ENCODE measurements around the gene DDAH1. TPM values are rescaled to one million over a fixed set of nuclear protein-coding genes. Genes with fewer than 3 reads are reported as not detected.

DDAH1 gene
- total RNA-seq, 4 donors from 2014 or later, result 17.5 to 64.2 (median 40.0) TPM

DNA sequence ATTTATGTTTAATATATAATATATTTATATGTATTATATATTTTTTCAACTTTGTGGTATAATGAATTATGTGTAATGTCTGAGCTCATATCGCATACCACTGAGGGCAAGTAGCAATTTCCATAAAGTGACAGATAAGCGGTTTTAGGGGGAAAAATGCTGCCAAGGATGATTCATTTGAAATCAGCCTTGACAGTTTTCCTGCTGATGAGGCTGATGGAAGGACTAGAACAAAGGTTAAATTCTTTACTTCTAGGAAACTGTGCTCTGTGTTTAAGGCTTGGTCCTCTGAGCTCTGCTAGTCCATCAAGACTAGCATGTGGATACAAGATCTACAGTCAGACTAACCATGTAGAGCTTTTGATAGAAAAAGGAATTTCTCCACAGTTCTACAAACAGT is 19.3 kb upstream of the DDAH1 start:
- Histone ChIP-seq H3K9me3 (no peaks in the 10 kb centered on the region), H3K4me1 (no peaks in the 10 kb centered on the region), H3K27me3 (no peaks in the 10 kb centered on the region), H3K27ac (no peak overlapping the region), H3K36me3 (no peaks in the 10 kb centered on the region), H3K4me3 (replicated peaks in 1 of 3) (no peak overlapping the region)
- intact Hi-C loops (cut with DNase I), result no loop called here
- WGBS, 2 donors, result 95% methylated on average over 2 of the region's 2 CpGs
- no peak for TF ChIP-seq POLR2A (IDR thresholded peaks at IDR 0.05)
- TF ChIP-seq, protein P1, sequence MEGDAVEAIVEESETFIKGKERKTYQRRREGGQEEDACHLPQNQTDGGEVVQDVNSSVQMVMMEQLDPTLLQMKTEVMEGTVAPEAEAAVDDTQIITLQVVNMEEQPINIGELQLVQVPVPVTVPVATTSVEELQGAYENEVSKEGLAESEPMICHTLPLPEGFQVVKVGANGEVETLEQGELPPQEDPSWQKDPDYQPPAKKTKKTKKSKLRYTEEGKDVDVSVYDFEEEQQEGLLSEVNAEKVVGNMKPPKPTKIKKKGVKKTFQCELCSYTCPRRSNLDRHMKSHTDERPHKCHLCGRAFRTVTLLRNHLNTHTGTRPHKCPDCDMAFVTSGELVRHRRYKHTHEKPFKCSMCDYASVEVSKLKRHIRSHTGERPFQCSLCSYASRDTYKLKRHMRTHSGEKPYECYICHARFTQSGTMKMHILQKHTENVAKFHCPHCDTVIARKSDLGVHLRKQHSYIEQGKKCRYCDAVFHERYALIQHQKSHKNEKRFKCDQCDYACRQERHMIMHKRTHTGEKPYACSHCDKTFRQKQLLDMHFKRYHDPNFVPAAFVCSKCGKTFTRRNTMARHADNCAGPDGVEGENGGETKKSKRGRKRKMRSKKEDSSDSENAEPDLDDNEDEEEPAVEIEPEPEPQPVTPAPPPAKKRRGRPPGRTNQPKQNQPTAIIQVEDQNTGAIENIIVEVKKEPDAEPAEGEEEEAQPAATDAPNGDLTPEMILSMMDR (IDR thresholded peaks at IDR 0.05), result no peak
- DNase-seq, result no peak

DNA sequence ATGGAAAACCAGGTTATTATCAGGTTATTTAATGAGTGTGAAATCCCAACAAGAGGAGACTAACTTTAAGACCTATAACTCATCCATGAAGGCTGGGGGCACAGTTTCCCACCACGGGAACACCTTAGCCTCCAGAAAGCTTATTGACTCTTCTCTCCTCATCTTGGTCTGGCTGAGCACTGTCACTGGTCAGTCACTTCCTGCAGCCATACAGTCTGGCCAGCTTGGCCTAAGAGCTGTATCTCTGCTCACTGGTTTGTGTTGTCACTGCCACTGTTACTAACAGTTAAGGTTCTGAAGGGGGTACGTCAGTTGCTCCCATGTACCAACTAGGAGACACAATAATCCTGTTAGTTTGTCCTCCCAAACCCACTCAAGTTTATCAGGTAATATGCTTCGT is 16.7 kb upstream of the DDAH1 start:
- Histone ChIP-seq H3K4me1 (no peaks in the 10 kb centered on the region), H3K4me3 (replicated peaks in 1 of 3) (no peak overlapping the region), H3K36me3 (no peaks in the 10 kb centered on the region), H3K27ac (no peak overlapping the region), H3K9me3 (no peaks in the 10 kb centered on the region), H3K27me3 (no peaks in the 10 kb centered on the region)
- 92% methylated on average over 3 of the region's 3 CpGs for WGBS, 2 donors
- intact Hi-C loops (cut with DNase I), result no loop called here
- no peak for TF ChIP-seq POLR2A (IDR thresholded peaks at IDR 0.05)
- TF ChIP-seq, protein P1 (IDR thresholded peaks at IDR 0.05), result no peak
- DNase-seq, result no peak

DNA sequence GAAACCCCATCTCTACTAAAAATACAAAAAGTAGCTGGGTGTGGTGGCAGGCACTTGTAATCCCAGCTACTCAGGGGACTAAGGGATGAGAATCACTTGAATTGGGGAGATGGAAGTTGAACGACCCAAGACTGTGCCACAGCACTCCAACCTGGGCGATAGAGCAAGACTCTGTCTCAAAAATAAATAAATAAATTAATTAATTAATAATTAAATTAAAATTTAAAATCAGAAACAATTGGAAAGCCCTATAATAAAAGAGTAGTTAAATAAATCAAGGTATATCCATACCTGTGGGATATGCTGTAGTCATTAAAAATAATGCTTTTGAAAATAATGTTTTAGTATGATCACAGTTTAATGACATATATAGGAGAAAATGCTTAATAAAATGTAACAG is 15.6 kb upstream of the DDAH1 start:
- Histone ChIP-seq H3K27me3 (no peaks in the 10 kb centered on the region), H3K36me3 (no peaks in the 10 kb centered on the region), H3K4me3 (replicated peaks in 1 of 3) (no peak overlapping the region), H3K9me3 (no peaks in the 10 kb centered on the region), H3K27ac (no peak overlapping the region), H3K4me1 (no peaks in the 10 kb centered on the region)
- no peak for TF ChIP-seq POLR2A (IDR thresholded peaks at IDR 0.05)
- TF ChIP-seq, protein P1 (IDR thresholded peaks at IDR 0.05), result no peak
- 89 to 91% methylated on average over 2 of the region's 2 CpGs for WGBS, 2 donors
- no peak for DNase-seq
- intact Hi-C loops (cut with DNase I), result no loop called here

DNA sequence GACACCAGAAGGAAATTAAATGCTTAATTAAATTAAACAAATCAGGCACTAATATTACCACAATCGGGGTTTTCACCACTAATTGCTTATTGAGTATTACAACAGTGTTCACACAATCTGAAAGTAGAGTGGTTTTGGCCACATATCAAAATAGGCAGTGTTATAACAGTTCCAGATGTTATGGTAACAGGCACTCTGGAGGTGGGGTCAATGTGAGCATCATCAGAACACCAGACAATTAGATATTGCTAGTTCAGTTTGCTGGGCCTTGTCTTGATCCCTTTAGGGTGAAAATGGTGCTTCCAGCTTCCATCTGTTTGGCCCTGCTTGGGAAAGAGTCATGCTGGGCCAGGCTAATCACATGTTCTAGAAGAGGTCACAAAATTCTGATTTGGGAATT is 14.5 kb upstream of the DDAH1 start:
- Histone ChIP-seq H3K4me1 (no peaks in the 10 kb centered on the region), H3K36me3 (no peaks in the 10 kb centered on the region), H3K4me3 (replicated peaks in 1 of 3) (no peak overlapping the region), H3K27me3 (no peaks in the 10 kb centered on the region), H3K27ac (no peak overlapping the region), H3K9me3 (no peaks in the 10 kb centered on the region)
- no peak for DNase-seq
- intact Hi-C loops (cut with DNase I), result no loop called here
- 88 to 92% methylated on average over 1 of the region's 1 CpG for WGBS, 2 donors
- TF ChIP-seq POLR2A (IDR thresholded peaks at IDR 0.05), result no peak
- TF ChIP-seq, protein P1 (IDR thresholded peaks at IDR 0.05), result no peak

DNA sequence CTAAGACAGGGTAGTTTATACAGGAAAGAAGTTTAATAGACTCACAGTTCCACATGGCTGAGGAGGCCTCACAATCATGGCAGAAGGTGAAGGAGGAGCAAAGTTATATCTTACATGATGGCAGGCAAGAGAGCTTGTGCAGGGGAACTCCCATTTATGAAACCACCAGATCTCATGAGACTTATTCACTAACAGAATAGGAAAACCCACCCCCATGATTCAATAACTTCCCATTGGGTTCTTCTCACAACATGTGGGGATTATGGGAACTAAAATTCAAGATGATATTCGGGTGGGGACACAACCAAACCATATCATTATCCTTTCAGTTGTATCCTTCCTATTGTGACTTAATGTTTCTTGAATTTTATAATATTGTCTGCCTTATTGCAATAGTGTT is 13.4 kb upstream of the DDAH1 start:
- intact Hi-C loops (cut with DNase I), result no loop called here
- no peak overlapping the region for H3K4me3 ChIP-seq (replicated peaks in 1 of 3)
- no peaks in the 10 kb centered on the region for H3K9me3 ChIP-seq
- no peak for DNase-seq
- no peaks in the 10 kb centered on the region for H3K36me3 ChIP-seq
- no peaks in the 10 kb centered on the region for H3K4me1 ChIP-seq
- TF ChIP-seq POLR2A (IDR thresholded peaks at IDR 0.05), result no peak
- TF ChIP-seq, protein P1 (IDR thresholded peaks at IDR 0.05), result no peak
- H3K27ac ChIP-seq, result no peak overlapping the region
- 91 to 94% methylated on average over 1 of the region's 1 CpG for WGBS, 2 donors
- no peaks in the 10 kb centered on the region for H3K27me3 ChIP-seq
